Progenitor cell of endocrine pancreas (in vitro differentiated cells): ENCODE measurements around the gene PPP2R5C. TPM values are rescaled to one million over a fixed set of nuclear protein-coding genes. Genes with fewer than 3 reads are reported as not detected.

ENCODE experiments used
- DNase-seq: peaks from one replicate; pipeline ENCODE4 v3.0.0; 2021; ENCODE audit warnings: low spot score; ENCODE audit not compliant: unreplicated experiment
- H3K27ac Mint-ChIP-seq: 2 replicates; pipeline ENCODE4 v1.8.0; 2021; ENCODE audit warnings: mild to moderate bottlenecking, moderate library complexity, mixed read lengths
- H3K27me3 Mint-ChIP-seq: 2 replicates; pipeline ENCODE4 v1.8.0; 2021; ENCODE audit warnings: mixed read lengths
- H3K36me3 Mint-ChIP-seq: 2 replicates; pipeline ENCODE4 v1.8.0; 2022; ENCODE audit warnings: mixed read lengths; ENCODE audit not compliant: insufficient read depth
- H3K4me1 Mint-ChIP-seq: 2 replicates; pipeline ENCODE4 v1.8.0; 2021; ENCODE audit warnings: low read depth, mixed read lengths
- H3K4me3 Mint-ChIP-seq: 2 replicates; pipeline ENCODE4 v1.8.0; 2021; ENCODE audit warnings: low read depth, mild to moderate bottlenecking, moderate library complexity, mixed read lengths
- H3K9me3 Mint-ChIP-seq: 2 replicates; pipeline ENCODE4 v1.8.0; 2021; ENCODE audit warnings: low read depth, mixed read lengths
- total RNA-seq: library from RNA; stranded (reverse); gene quantifications from 2 replicates; pipeline ENCODE4 v1.2.1, GENCODE V29; 2021
- TF ChIP-seq, protein P1 (sequence below): fragments of 200-600 bp; sonication (generic); IDR thresholded peaks from one replicate; pipeline ENCODE4 v1.5.0; 2021; ENCODE audit warnings: antibody characterized with exemption, mild to moderate bottlenecking; ENCODE audit not compliant: unreplicated experiment

The PPP2R5C gene
- total RNA-seq, 1 donor from 2014 or later: 120 TPM

DNA sequence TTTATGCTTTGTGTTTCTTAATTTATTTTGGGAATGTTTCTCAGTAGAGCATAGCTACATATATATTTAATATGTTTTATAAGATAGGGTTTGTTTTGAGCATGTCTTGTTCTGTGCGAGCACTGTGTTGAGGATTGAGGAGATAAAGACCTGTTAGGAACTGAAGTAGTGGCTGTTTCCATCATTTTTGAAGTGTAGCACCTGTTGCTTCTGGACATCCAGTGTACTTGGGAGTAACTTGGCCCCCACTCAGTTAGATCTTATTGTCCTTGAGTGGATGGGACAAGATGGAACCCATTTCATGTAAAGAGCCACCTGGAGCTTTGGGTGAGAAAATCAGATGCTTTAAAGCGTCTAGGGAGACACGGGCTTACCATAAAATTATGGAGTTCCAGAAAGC, 8.7 kb downstream of the PPP2R5C start:
- DNase-seq: no peak
- Mint-ChIP-seq H3K9me3 (no peaks in the 10 kb centered on the region), H3K27ac (no peak overlapping the region), H3K4me1 (no peaks in the 10 kb centered on the region), H3K36me3 (peaks cover 5% of the 10 kb centered on the region), H3K4me3 (no peak overlapping the region), H3K27me3 (no peaks in the 10 kb centered on the region)
- TF ChIP-seq, protein P1, sequence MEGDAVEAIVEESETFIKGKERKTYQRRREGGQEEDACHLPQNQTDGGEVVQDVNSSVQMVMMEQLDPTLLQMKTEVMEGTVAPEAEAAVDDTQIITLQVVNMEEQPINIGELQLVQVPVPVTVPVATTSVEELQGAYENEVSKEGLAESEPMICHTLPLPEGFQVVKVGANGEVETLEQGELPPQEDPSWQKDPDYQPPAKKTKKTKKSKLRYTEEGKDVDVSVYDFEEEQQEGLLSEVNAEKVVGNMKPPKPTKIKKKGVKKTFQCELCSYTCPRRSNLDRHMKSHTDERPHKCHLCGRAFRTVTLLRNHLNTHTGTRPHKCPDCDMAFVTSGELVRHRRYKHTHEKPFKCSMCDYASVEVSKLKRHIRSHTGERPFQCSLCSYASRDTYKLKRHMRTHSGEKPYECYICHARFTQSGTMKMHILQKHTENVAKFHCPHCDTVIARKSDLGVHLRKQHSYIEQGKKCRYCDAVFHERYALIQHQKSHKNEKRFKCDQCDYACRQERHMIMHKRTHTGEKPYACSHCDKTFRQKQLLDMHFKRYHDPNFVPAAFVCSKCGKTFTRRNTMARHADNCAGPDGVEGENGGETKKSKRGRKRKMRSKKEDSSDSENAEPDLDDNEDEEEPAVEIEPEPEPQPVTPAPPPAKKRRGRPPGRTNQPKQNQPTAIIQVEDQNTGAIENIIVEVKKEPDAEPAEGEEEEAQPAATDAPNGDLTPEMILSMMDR: no peak

DNA sequence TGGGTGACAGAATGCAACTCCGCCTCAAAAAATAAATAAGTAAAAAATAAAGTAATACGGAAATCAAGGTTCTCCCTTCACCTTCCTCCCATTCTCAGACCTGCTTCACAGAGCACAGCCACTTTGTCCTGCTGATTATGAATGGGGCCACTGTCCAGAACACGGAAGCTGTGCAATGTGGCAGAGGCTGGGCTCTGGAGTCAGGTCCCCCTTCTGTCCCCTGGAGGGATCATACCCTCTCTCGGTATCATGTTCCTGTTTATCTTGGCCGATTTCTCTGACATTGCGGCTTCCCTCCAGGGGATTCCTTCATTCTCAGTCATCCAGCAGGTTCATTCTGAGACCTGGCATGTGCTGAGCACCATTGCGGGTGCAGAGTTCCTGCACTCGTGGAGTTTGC, 11.3 kb downstream of the PPP2R5C start:
- Mint-ChIP-seq H3K27ac (no peak overlapping the region), H3K36me3 (no peaks in the 10 kb centered on the region), H3K4me3 (no peak overlapping the region), H3K9me3 (no peaks in the 10 kb centered on the region), H3K4me1 (no peaks in the 10 kb centered on the region), H3K27me3 (no peaks in the 10 kb centered on the region)
- TF ChIP-seq, protein P1: no peak
- DNase-seq: no peak

DNA sequence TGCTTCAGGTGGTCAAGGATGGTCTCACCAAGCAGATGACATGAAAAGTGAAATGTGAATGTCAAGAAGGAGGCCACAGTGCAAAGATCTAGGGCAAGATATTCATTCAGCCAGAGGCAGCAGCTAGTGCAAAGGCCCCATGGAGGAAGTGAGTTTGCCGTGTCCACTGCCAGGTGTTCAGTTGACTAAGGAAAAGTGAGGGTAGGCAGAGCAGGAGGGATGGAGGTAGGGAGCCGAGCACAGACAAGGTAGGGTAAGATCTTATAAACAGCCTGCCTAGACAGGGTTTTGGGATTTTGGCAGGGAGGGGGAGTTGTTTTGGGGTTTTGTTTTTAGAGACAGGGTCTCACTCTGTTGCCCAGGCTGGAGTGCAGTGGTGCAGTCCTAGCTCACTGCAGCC, 11.9 kb downstream of the PPP2R5C start:
- Mint-ChIP-seq H3K27ac (no peak overlapping the region), H3K36me3 (peaks cover under 1% of the 10 kb centered on the region), H3K9me3 (no peaks in the 10 kb centered on the region), H3K4me3 (no peak overlapping the region), H3K4me1 (no peaks in the 10 kb centered on the region), H3K27me3 (peaks cover 3% of the 10 kb centered on the region)
- DNase-seq: no peak
- TF ChIP-seq, protein P1: no peak

DNA sequence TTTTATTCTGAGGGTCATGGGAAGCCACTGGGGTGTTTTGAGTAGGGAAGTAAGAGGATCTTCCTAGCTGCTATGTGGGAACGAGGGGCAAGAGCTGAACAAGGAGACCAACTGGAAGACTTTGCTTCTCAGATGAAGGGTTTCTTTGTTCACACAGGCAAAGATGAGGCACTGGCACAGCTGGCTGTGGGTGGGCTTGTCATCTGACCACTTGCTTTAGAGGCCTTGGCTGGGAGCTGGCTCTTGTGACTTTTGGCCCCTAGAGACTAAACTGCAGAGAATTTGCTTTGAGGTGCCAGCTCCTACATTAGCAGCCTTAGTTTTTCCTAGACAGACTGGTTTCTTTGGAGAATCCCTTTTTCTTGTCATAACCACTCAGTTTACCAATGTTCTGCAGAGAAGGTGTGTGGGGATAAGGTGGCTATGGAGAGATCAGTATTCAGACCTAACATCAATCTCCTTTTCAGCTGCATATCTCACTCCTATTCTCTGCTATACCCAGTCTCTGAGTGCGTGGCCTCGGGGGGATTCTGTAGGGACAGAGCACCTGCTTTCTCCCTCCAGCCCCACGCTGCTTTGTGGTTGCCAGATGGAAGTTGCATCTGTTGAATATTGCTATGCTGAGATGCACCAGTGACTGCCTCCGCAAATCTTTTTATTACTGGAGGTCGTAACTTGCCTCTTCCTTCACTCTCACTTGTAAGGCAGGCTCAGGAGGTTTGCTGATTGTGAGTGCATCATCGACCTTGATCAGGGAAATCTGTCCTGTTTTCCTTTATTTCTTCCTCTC, 12.7 kb downstream of the PPP2R5C start:
- Mint-ChIP-seq H3K27ac (no peak overlapping the region), H3K4me3 (no peak overlapping the region), H3K9me3 (no peaks in the 10 kb centered on the region), H3K27me3 (peaks cover 11% of the 10 kb centered on the region), H3K4me1 (no peaks in the 10 kb centered on the region), H3K36me3 (peaks cover 2% of the 10 kb centered on the region)
- TF ChIP-seq, protein P1: no peak
- no peak for DNase-seq

DNA sequence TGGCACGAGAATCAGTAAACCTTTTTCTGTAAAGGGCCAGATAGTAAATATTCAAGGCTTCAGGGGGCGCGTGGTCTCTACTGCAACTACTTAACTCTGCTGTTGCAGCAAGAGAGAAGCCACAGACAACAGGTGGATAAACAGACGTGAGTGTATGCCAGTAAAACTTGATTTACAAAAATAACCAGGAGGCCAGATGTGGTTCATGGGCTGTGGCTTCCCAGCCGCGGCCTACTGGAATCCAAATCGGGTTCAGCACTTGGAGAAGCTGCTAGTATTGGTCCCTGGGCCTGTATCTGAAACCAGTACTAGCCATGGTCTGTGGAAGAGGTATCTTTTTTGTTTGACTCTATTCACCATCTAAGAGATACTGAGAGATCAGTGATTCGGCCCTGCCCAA, 13.3 kb downstream of the PPP2R5C start:
- H3K27ac Mint-ChIP-seq: no peak overlapping the region

More for the DNA sequence above, 13.3 kb downstream of the PPP2R5C start:
- Mint-ChIP-seq H3K4me3 (no peak overlapping the region), H3K27me3 (peaks cover 17% of the 10 kb centered on the region), H3K4me1 (no peaks in the 10 kb centered on the region), H3K9me3 (no peaks in the 10 kb centered on the region), H3K36me3 (peaks cover 2% of the 10 kb centered on the region)
- no peak for DNase-seq
- TF ChIP-seq, protein P1: no peak
